Omental fat pad (tissue), 4 donors: Measurements from ENCODE around the gene CGB7. TPM values are rescaled to one million over a fixed set of nuclear protein-coding genes. Genes with fewer than 3 reads are reported as not detected.
"Not testable (repeated sequence)": the region's sequence is repeated elsewhere in the genome, so short reads cannot be mapped to it uniquely, and the experiment has no call there.

Experiments used
- ATAC-seq: fragments of 150-250 bp; one replicate; pipeline ENCODE4 v1.9.1; 2016; ENCODE audit warnings: mild to moderate bottlenecking, moderate library complexity; ENCODE audit not compliant: low FRiP score
- DNase-seq: peaks from one replicate; pipeline ENCODE4 v3.0.0-alpha.2; 2019; ENCODE audit warnings: low spot score
- CTCF ChIP-seq, 3 donors: fragments of 450-650 bp; IDR thresholded peaks; one replicate each; pipeline ENCODE4 v1.5.1; 2016 to 2017; ENCODE audit warnings: antibody characterized with exemption in 3 of 3, mild to moderate bottlenecking in 3 of 3, moderate library complexity in 2 of 3
- total RNA-seq, 4 donors: library from RNA; depleted of rRNA; stranded (reverse); fragments of >200 nt; gene quantifications; one replicate each; pipeline ENCODE4 v1.1.0, GENCODE V29; 2016

The CGB7 gene
- total RNA-seq, 4 donors from 2014 or later, result not detected

- ATAC-seq (no peak), DNase-seq (no peak)
- no peak for TF ChIP-seq CTCF (IDR thresholded peaks at IDR 0.05)
Measured at GRCh38 chr19:49085868-49086232, 28.3 kb upstream of the CGB7 start.

- DNase-seq (peak; percentile 93), ATAC-seq (peak; percentile 99)
- TF ChIP-seq CTCF (IDR thresholded peaks at IDR 0.05), result no peak
Measured at GRCh38 chr19:49085020-49085867, 27.7 kb upstream of the CGB7 start, which contains the start of gene SNRNP70. TSS of gene SNRNP70 (plus strand) at chr19:49085451. CDS start at chr19:49086415, 964 bp downstream.

GRCh38 chr19:49084206-49085019 lies 26.9 kb upstream of the CGB7 start:
- ATAC-seq, result no peak
- no peak for TF ChIP-seq CTCF (IDR thresholded peaks at IDR 0.05)

GRCh38 chr19:49081273-49081672 lies 23.7 kb upstream of the CGB7 start:
- DNase-seq (no peak), ATAC-seq (no peak)
- no peak for TF ChIP-seq CTCF (IDR thresholded peaks at IDR 0.05)

More at GRCh38 chr19:49084206-49085019, 26.9 kb upstream of the CGB7 start:
- no peak for DNase-seq

- no peak for TF ChIP-seq CTCF (IDR thresholded peaks at IDR 0.05)
- DNase-seq (no peak), ATAC-seq (no peak)
Measured at GRCh38 chr19:49080392-49080791, 22.8 kb upstream of the CGB7 start.

- TF ChIP-seq CTCF (IDR thresholded peaks at IDR 0.05), result peak in 1 of 3 donors; percentile 16
- not testable (repeated sequence) for DNase-seq
Measured at GRCh38 chr19:49074869-49075268, 17.3 kb upstream of the CGB7 start.

More at GRCh38 chr19:49074869-49075268, 17.3 kb upstream of the CGB7 start:
- not testable (repeated sequence) for ATAC-seq
